Sigmoid colon (tissue), 7 donors: ENCODE results near the gene SAMD4A. TPM values are rescaled to one million over a fixed set of nuclear protein-coding genes. Genes with fewer than 3 reads are reported as not detected.

ENCODE experiments used
- DNase-seq: peaks from one replicate; pipeline ENCODE4 v3.0.0-alpha.2; 2019
- H3K27ac ChIP-seq, 4 donors: fragments of 200-600 bp; sonication (generic); one replicate each; pipeline ENCODE4 v1.5.1; 2016 to 2019; ENCODE audit warnings: mild to moderate bottlenecking in 1 of 4
- H3K27me3 ChIP-seq, 3 donors: fragments of 200-600 bp; sonication (generic); one replicate each; pipeline ENCODE4 v1.5.1; 2019; ENCODE audit warnings: mild to moderate bottlenecking in 1 of 3
- H3K36me3 ChIP-seq, 4 donors: fragments of 200-600 bp; sonication (generic); one replicate each; pipeline ENCODE4 v1.5.1; 2016 to 2019
- H3K4me1 ChIP-seq, 4 donors: fragments of 200-600 bp; sonication (generic); one replicate each; pipeline ENCODE4 v1.5.1; 2017 to 2019
- H3K4me3 ChIP-seq, 4 donors: fragments of 200-600 bp; sonication (generic); one replicate each; pipeline ENCODE4 v1.5.1; 2017 to 2019; ENCODE audit warnings: mild to moderate bottlenecking in 2 of 4, moderate library complexity in 1 of 4
- H3K9me3 ChIP-seq, 4 donors: fragments of 200-600 bp in 3 of 4; sonication (generic) in 3 of 4; one replicate each; pipeline versions ENCODE4 v1.5.1 to v1.6.1; 2013 to 2019
- CTCF ChIP-seq, 4 experiments: fragments of 450-650 bp in 3 of 4; fragments of 200-600 bp in 1 of 4; IDR thresholded peaks; one replicate each; pipeline ENCODE4 v1.5.1; 2016 to 2019; ENCODE audit warnings: antibody characterized with exemption in 4 of 4, mild to moderate bottlenecking in 3 of 4, moderate library complexity in 2 of 4
- EP300 ChIP-seq, 4 donors: sonication (generic); formaldehyde crosslinking; IDR thresholded peaks; one replicate each; pipeline ENCODE4 v1.6.1; 2017; ENCODE audit warnings: antibody characterized with exemption in 4 of 4
- POLR2A ChIP-seq, 2 donors: fragments of 450-650 bp; IDR thresholded peaks; one replicate each; pipeline ENCODE4 v1.6.1; 2016; ENCODE audit warnings: antibody characterized with exemption in 2 of 2, mild to moderate bottlenecking in 2 of 2, moderate library complexity in 2 of 2
- POLR2AphosphoS5 ChIP-seq, 4 donors: sonication (generic); formaldehyde crosslinking; IDR thresholded peaks; one replicate each; pipeline ENCODE4 v1.6.1; 2017; ENCODE audit warnings: antibody characterized with exemption in 4 of 4
- WGBS, 2 donors: extraction: QIAGEN DNeasy Blood & Tissue Kit; methylation state at CpG; one replicate each; pipeline ENCODE4 v1.1.7; 2013; 5-methylcytosine and 5-hydroxymethylcytosine counted together
- intact Hi-C: fragments of 100-400 bp; cut with DNase I; formaldehyde crosslinking; loops from one replicate; pipeline ENCODE4 v1.15.1; 2023
- polyA plus RNA-seq, 3 donors: library from polyadenylated mRNA; stranded (reverse); fragments of 200-250 nt; gene quantifications; one replicate each; pipeline ENCODE4 v1.2.3, GENCODE V29; 2013
- total RNA-seq, 4 donors: library from RNA; depleted of rRNA; stranded (reverse); fragments of >200 nt; gene quantifications; one replicate each; pipeline ENCODE4 v1.1.0, GENCODE V29; 2016
- donor health status: healthy with polysubstance abuse.
- donor health status: Bipolar disorder and iron deficiency.
- donor health status: healthy.

Gene SAMD4A
- total and polyA plus RNA-seq, 7 donors = 4.2 to 135 (median 79.8) TPM

- DNase-seq = no peak
- Histone ChIP-seq H3K27me3 (no peaks in the 10 kb centered on the region), H3K9me3 (no peaks in the 10 kb centered on the region), H3K27ac (peak overlapping the region in 1 of 4 donors; percentile 84), H3K4me1 (peaks cover 0 to 62% (median 34%) of the 10 kb centered on the region in 4 donors), H3K4me3 (no peak overlapping the region), H3K36me3 (no peaks in the 10 kb centered on the region)
- no peak for TF ChIP-seq POLR2A (IDR thresholded peaks at IDR 0.05)
- no peak for TF ChIP-seq CTCF (IDR thresholded peaks at IDR 0.05)
- TF ChIP-seq POLR2AphosphoS5 (IDR thresholded peaks at IDR 0.05) = no peak
- TF ChIP-seq EP300 (IDR thresholded peaks at IDR 0.05) = no peak
- intact Hi-C loops = no loop called here
- 94 to 95% methylated on average over 4 of the region's 4 CpGs for WGBS, 2 donors
Measured at GRCh38 chr14:54719406-54719805, 152.5 kb downstream of the SAMD4A start.

GRCh38 chr14:54722791-54723432 lies 156.0 kb downstream of the SAMD4A start:
- intact Hi-C loops = no loop called here
- Histone ChIP-seq H3K4me1 (peaks cover 0 to 55% (median 30%) of the 10 kb centered on the region in 4 donors), H3K27me3 (no peaks in the 10 kb centered on the region), H3K9me3 (no peaks in the 10 kb centered on the region), H3K4me3 (no peak overlapping the region), H3K27ac (no peak overlapping the region), H3K36me3 (no peaks in the 10 kb centered on the region)
- no peak for DNase-seq
- TF ChIP-seq CTCF (IDR thresholded peaks at IDR 0.05) (peak in 1 of 4 experiments; percentile 12), EP300 (IDR thresholded peaks at IDR 0.05) (no peak), POLR2AphosphoS5 (IDR thresholded peaks at IDR 0.05) (no peak)
- 59 to 64% methylated on average over 4 of the region's 4 CpGs for WGBS, 2 donors

- H3K36me3 ChIP-seq = no peaks in the 10 kb centered on the region
- H3K9me3 ChIP-seq = no peaks in the 10 kb centered on the region
- intact Hi-C loops = no loop called here
- 78 to 86% methylated on average over 4 of the region's 4 CpGs for WGBS, 2 donors
- no peak overlapping the region for H3K27ac ChIP-seq
- no peak overlapping the region for H3K4me3 ChIP-seq
- H3K27me3 ChIP-seq = no peaks in the 10 kb centered on the region
- H3K4me1 ChIP-seq = peaks cover 0 to 52% (median 28%) of the 10 kb centered on the region in 4 donors
- DNase-seq = no peak
- TF ChIP-seq EP300 (IDR thresholded peaks at IDR 0.05) (no peak), POLR2AphosphoS5 (IDR thresholded peaks at IDR 0.05) (no peak)
Measured at GRCh38 chr14:54724123-54724522, 157.2 kb downstream of the SAMD4A start.

- no peak overlapping the region for H3K4me3 ChIP-seq
- DNase-seq = no peak
- no peak overlapping the region for H3K27ac ChIP-seq
- WGBS, 2 donors = 88 to 90% methylated on average over 5 of the region's 5 CpGs
- peaks cover 0 to 54% (median 32%) of the 10 kb centered on the region in 4 donors for H3K4me1 ChIP-seq
- no peaks in the 10 kb centered on the region for H3K27me3 ChIP-seq
- no peaks in the 10 kb centered on the region for H3K36me3 ChIP-seq
- no peaks in the 10 kb centered on the region for H3K9me3 ChIP-seq
- TF ChIP-seq POLR2A (IDR thresholded peaks at IDR 0.05) (no peak), POLR2AphosphoS5 (IDR thresholded peaks at IDR 0.05) (no peak), CTCF (IDR thresholded peaks at IDR 0.05) (no peak), EP300 (IDR thresholded peaks at IDR 0.05) (no peak)
- intact Hi-C loops = loop anchor here (5.0 kb wide), 1 partner anchor 38 kb away; no protein-coding TSS in a partner anchor
Measured at GRCh38 chr14:54724676-54725325, 157.9 kb downstream of the SAMD4A start.

GRCh38 chr14:54725998-54726397 lies 159.1 kb downstream of the SAMD4A start:
- Histone ChIP-seq H3K4me1 (peaks cover 0 to 61% (median 41%) of the 10 kb centered on the region in 4 donors), H3K9me3 (no peaks in the 10 kb centered on the region), H3K27me3 (no peaks in the 10 kb centered on the region), H3K4me3 (no peak overlapping the region), H3K27ac (peak overlapping the region in 1 of 4 donors; percentile 84), H3K36me3 (no peaks in the 10 kb centered on the region)
- TF ChIP-seq CTCF (IDR thresholded peaks at IDR 0.05) = no peak
- no peak for TF ChIP-seq POLR2A (IDR thresholded peaks at IDR 0.05)
- TF ChIP-seq EP300 (IDR thresholded peaks at IDR 0.05) = no peak
- TF ChIP-seq POLR2AphosphoS5 (IDR thresholded peaks at IDR 0.05) = no peak
- no peak for DNase-seq
- intact Hi-C loops = loop anchor here (5.0 kb wide), 1 partner anchor 39 kb away; no protein-coding TSS in a partner anchor
